PFSK-1 (cell line): Measurements from ENCODE around the gene MKI67.

Experiments
- POLR2AphosphoS5 ChIP-seq: IDR thresholded peaks from 2 replicates; pipeline ENCODE4 v1.6.1; 2012; ENCODE audit warnings: low read depth, mild to moderate bottlenecking, control low read depth, low read length, moderate library complexity
- REST ChIP-seq, 2 experiments: IDR thresholded peaks; 2 replicates each; pipeline versions ENCODE4 v1.6.1 to v1.8.0; 2011 to 2012; ENCODE audit warnings: low read depth in 2 of 2, low read length in 2 of 2, control low read depth in 1 of 2, inconsistent platforms in 1 of 2, mild to moderate bottlenecking in 1 of 2, moderate library complexity in 1 of 2; ENCODE audit not compliant: insufficient read depth in 1 of 2
- TAF1 ChIP-seq: IDR thresholded peaks from 2 replicates; pipeline ENCODE4 v1.6.1; 2012; ENCODE audit warnings: low read length, control low read depth, borderline replicate concordance; ENCODE audit not compliant: insufficient read depth

GRCh38 chr10:128087884-128088709 is 38.1 kb downstream of the MKI67 start:
- TF ChIP-seq POLR2AphosphoS5, result no peak
- no peak for TF ChIP-seq REST (IDR thresholded peaks at IDR 0.05; ENCODE audit: insufficient read depth in 1 of 2, low read depth in 2 of 2, low read length in 2 of 2)
- TF ChIP-seq TAF1, result no peak
